ENCODE results near the gene STK17B. TPM values are rescaled to one million over a fixed set of nuclear protein-coding genes. Genes with fewer than 3 reads are reported as not detected.
A peak's percentile ranks its signal among the peaks of the same experiment; 100 is the strongest.
"Not testable (repeated sequence)": the region's sequence is repeated elsewhere in the genome, so short reads cannot be mapped to it uniquely, and the experiment has no call there.

The STK17B gene
- total and polyA plus RNA-seq, 3 experiments from 2014 or later: 54.6 to 130 (median 121) TPM

DNA sequence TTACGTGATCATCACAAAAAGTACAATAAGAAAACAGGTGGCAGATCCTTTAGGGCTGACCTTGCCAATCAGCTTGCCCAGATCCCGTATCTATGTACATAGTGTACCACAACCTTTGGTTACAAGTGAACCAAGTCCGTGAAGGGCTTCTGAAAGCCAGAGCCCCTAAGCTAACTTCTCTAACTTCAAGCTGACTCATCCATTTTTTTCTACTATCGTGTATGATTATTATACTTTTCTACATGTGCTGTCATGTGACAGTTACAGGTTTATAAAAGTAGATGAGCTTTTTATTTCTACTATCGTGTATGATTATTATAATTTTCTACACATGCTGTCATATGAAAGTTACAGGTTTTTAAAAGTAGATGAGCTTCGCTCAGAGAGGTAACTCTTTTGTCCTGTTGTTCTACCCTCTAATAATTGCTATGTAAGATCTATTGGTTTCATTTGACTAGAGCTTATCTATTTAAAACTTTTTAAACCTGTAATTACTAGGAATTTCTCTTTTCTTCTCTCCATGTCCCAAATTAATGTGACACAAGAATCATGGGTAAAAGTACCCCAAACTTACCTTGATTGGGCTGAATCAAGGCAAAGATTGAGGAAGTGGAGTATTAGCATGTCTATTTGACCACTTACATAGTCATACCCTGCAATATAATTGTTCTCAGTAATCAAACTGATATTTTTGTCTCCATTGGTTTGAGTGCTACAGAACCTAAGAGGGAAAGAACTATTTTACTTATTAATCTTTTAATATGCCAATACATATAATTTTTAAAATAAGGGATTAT lies 73.3 kb downstream of the STK17B start:
- H3K9me3 ChIP-seq (ENCODE audit: low read length): no peaks in the 10 kb centered on the region
- Mint-ChIP-seq H3K27me3 (no peaks in the 10 kb centered on the region), H3K4me1 (peaks cover 8 to 26% (median 12%) of the 10 kb centered on the region in 3 donors), H3K27ac (no peak overlapping the region), H3K36me3 (peaks cover 2 to 18% (median 2%) of the 10 kb centered on the region in 3 donors), H3K9me3 (peaks cover 0 to 19% (median 16%) of the 10 kb centered on the region in 5 donors), H3K4me3 (no peak overlapping the region)
- H3K27me3 ChIP-seq (ENCODE audit: insufficient read depth, low read length, poor library complexity, severe bottlenecking): no peaks in the 10 kb centered on the region
- no peak overlapping the region for H3K27ac ChIP-seq (ENCODE audit: low read depth, low read length)
- CTCF ChIA-PET: interaction anchor here (1.6 kb wide), 2 partner anchors 66 to 252 kb away, joined by 3 to 5 read pairs; no protein-coding TSS in a partner anchor
- peaks cover 5% of the 10 kb centered on the region for H3K4me1 ChIP-seq (ENCODE audit: insufficient read depth, low read length)
- POLR2A ChIA-PET: no interaction called here
- DNase-seq: no peak
- H3K4me3 ChIP-seq (ENCODE audit: low read length): no peak overlapping the region
- no peaks in the 10 kb centered on the region for H3K36me3 ChIP-seq (ENCODE audit: insufficient read depth, low read length)

DNA sequence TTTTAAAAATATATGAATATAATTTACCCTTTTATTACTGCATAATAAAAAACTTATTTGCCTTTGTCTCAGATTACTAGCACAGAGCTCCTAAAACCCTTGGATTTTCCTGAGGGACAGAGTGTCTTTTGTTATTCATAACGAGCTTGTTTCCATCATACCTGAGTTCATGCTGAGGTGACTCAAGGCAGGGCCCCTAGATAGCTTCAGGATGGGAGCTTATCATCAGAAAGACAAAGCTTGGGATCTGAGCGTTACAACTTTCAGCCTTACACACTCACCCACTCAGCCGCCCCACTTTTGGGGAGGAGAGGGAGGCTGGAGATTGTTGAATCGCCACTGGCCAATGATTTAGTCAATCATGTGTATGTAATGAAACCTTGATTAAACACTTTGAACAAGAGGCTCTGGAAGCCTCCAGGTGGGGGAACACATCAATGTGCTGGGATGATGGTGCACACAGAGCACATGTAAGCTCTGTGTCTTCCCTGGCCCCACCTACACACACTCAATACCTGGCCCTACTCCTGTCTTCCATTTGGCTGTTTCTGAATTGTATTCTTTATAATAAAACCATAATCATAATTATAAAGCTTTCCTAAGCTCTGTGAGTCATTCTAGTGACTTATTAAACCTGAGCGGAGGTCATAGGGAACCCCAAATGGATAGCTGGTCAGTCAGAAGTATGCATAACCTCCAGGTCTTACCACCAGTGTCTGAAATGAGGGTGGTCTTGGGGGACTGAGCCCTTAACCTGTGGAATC lies 74.2 kb downstream of the STK17B start:
- Histone ChIP-seq H3K4me3 (ENCODE audit: low read length) (no peak overlapping the region), H3K36me3 (ENCODE audit: insufficient read depth, low read length) (no peaks in the 10 kb centered on the region), H3K27ac (ENCODE audit: low read depth, low read length) (no peak overlapping the region), H3K27me3 (ENCODE audit: insufficient read depth, low read length, poor library complexity, severe bottlenecking) (no peaks in the 10 kb centered on the region), H3K9me3 (ENCODE audit: low read length) (no peaks in the 10 kb centered on the region), H3K4me1 (ENCODE audit: insufficient read depth, low read length) (peaks cover 5% of the 10 kb centered on the region)
- Mint-ChIP-seq H3K4me1 (peaks cover 8 to 20% (median 12%) of the 10 kb centered on the region in 3 donors), H3K27ac (no peak overlapping the region), H3K27me3 (peaks cover 0 to 1% of the 10 kb centered on the region in 2 donors), H3K9me3 (peaks cover 0 to 22% (median 16%) of the 10 kb centered on the region in 5 donors), H3K4me3 (no peak overlapping the region), H3K36me3 (peaks cover 2 to 18% (median 3%) of the 10 kb centered on the region in 3 donors)
- no peak for DNase-seq
- ChIA-PET CTCF (interaction anchor here (1.6 kb wide), 2 partner anchors 67 to 253 kb away, joined by 3 to 5 read pairs; no protein-coding TSS in a partner anchor), POLR2A (no interaction called here)

DNA sequence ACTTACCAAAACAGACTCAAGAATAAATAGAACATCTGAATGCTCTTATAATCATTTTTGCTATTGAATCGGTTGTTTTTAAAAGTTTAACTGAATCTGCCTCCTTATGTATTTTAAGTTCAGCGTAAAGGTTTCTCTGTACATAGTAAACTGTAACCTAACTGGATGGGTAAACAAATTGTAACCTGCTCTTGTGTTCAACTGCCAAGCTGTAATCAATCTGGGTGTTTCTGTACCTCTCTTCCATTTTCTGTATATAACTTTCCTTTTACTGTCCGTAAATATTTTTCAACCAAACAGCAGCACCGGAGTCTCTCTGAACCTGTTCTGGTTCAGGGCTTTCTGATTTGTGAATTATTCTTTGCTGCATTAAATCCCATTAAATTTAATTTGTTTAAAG lies 75.1 kb downstream of the STK17B start:
- no peak for DNase-seq
- Histone ChIP-seq H3K4me1 (ENCODE audit: insufficient read depth, low read length) (peaks cover 5% of the 10 kb centered on the region), H3K36me3 (ENCODE audit: insufficient read depth, low read length) (no peaks in the 10 kb centered on the region), H3K4me3 (ENCODE audit: low read length) (no peak overlapping the region), H3K27ac (ENCODE audit: low read depth, low read length) (no peak overlapping the region), H3K9me3 (ENCODE audit: low read length) (no peaks in the 10 kb centered on the region), H3K27me3 (ENCODE audit: insufficient read depth, low read length, poor library complexity, severe bottlenecking) (no peaks in the 10 kb centered on the region)
- Mint-ChIP-seq H3K4me3 (no peak overlapping the region), H3K27me3 (peaks cover 0 to 1% of the 10 kb centered on the region in 2 donors), H3K36me3 (peaks cover 2 to 18% (median 3%) of the 10 kb centered on the region in 3 donors), H3K4me1 (peaks cover 3 to 13% (median 5%) of the 10 kb centered on the region in 3 donors), H3K9me3 (peaks cover 0 to 23% (median 16%) of the 10 kb centered on the region in 5 donors), H3K27ac (no peak overlapping the region)
- POLR2A ChIA-PET: no interaction called here
- CTCF ChIA-PET: interaction anchor here (1.0 to 1.6 kb wide), 2 partner anchors 28 to 68 kb away, joined by 3 read pairs; partner anchors contain the start of gene DNAH7

DNA sequence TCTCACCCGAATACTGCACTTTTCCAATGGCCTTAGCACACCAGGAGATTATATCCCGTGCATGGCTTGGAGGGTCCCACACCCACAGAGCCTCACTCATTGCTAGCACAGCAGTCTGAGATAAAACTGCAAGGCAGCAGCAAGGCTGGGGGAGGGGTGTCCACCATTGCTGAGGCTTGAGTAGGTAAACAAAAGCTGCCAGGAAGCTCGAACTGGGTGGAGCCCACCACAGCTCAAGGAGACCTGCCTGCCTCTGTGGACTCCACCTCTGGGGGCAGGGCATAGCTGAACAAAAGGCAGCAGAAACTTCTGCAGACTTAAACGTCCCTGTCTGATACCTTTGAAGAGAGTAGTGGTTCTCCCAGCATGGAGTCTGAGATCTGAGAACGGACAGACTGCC lies 81.9 kb downstream of the STK17B start:
- H3K4me1 Mint-ChIP-seq: peaks cover 19 to 40% (median 33%) of the 10 kb centered on the region in 3 donors
- H3K27me3 ChIP-seq (ENCODE audit: insufficient read depth, low read length, poor library complexity, severe bottlenecking); H3K27me3 Mint-ChIP-seq; H3K36me3 ChIP-seq (ENCODE audit: insufficient read depth, low read length); H3K4me1 ChIP-seq (ENCODE audit: insufficient read depth, low read length); H3K27ac Mint-ChIP-seq; H3K9me3 ChIP-seq (ENCODE audit: low read length); H3K27ac ChIP-seq (ENCODE audit: low read depth, low read length); H3K4me3 ChIP-seq (ENCODE audit: low read length): not testable (repeated sequence)
- H3K9me3 Mint-ChIP-seq: peaks cover 5 to 37% (median 24%) of the 10 kb centered on the region in 5 donors
- CTCF ChIA-PET: interaction anchor here (0.9 to 1.7 kb wide), 2 partner anchors 12 to 131 kb away, joined by 3 to 7 read pairs; no protein-coding TSS in a partner anchor
- H3K4me3 Mint-ChIP-seq: peak overlapping the region in 1 of 7 donors; percentile 23
- POLR2A ChIA-PET: interaction anchor here (0.7 kb wide), 1 partner anchor 21 kb away, joined by 3 read pairs; no protein-coding TSS in a partner anchor
- peaks cover 3 to 32% (median 4%) of the 10 kb centered on the region in 3 donors for H3K36me3 Mint-ChIP-seq
- peak in 1 of 5 donors; percentile 49 for DNase-seq

DNA sequence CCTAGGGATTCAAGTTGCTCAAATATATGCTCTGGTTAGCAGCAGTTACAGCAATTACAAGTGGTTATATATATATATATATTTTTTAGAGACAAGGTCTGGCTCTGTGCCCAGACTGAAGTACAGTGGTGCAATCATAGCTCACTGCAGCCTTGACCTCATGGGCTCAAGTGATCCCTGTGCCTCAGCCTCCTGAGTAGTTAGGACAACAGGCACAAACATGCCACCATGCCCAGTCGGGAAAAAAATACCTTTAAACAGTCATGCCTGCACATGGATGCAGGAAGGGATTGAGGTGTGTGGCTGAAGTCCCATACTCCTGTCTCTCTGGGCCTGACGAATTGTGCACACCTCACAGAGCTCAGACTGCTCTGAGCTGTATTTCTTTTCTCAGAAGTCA lies 83.2 kb downstream of the STK17B start:
- Histone ChIP-seq H3K27me3 (ENCODE audit: insufficient read depth, low read length, poor library complexity, severe bottlenecking) (no peaks in the 10 kb centered on the region), H3K36me3 (ENCODE audit: insufficient read depth, low read length) (no peaks in the 10 kb centered on the region), H3K9me3 (ENCODE audit: low read length) (no peaks in the 10 kb centered on the region), H3K4me3 (ENCODE audit: low read length) (no peak overlapping the region), H3K4me1 (ENCODE audit: insufficient read depth, low read length) (peaks cover 5% of the 10 kb centered on the region), H3K27ac (ENCODE audit: low read depth, low read length) (no peak overlapping the region)
- H3K27ac Mint-ChIP-seq: no peak overlapping the region
- DNase-seq: no peak
- peaks cover 8 to 28% (median 15%) of the 10 kb centered on the region in 5 donors for H3K9me3 Mint-ChIP-seq
- POLR2A ChIA-PET: no interaction called here
- H3K27me3 Mint-ChIP-seq: peaks cover 0 to 1% of the 10 kb centered on the region in 2 donors
- H3K36me3 Mint-ChIP-seq: peaks cover 2 to 27% (median 2%) of the 10 kb centered on the region in 3 donors
- H3K4me3 Mint-ChIP-seq: no peak overlapping the region
- CTCF ChIA-PET: interaction anchor here (0.8 kb wide), 1 partner anchor 118 kb away, joined by 3 read pairs; no protein-coding TSS in a partner anchor
- H3K4me1 Mint-ChIP-seq: peaks cover 19 to 40% (median 33%) of the 10 kb centered on the region in 3 donors

DNA sequence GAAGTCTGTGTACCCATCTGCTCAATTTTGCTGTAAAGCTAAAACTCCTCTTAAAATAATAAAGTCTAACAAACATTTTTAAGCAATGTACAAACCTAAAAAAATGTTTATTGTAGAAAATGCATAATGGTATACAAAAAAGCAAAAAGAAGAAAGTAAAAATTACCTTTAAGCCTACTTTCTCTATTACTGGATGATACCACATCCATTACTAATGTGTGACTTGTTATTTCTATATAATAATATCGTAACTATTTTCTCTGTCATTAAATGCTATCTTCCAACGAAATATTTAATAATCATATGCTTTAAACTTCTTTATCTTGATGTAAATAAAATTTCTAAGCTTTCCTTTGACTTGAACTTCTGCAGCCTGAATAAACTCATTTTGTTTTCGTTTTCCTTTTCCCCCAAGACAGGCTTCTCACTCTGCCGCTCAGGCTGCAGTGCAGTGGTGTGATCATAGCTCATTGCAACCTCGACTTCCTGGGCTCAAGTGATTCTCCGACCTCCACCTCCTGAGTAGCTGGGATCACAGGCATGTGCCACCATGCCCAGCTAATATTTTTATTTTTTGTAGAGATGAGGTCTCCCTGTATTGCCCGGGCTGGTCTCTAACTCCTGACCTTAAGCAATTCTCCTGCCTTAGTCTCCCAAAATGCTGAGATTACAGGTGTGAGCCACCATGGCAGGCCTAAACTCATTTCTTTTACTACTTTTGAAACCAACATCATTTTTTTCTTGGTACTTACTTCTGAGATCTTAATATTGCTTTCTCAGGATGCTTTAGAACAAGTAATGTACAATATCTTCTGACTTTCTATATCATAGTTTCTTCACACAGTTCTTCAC lies 84.6 kb downstream of the STK17B start:
- peak overlapping the region in 5 of 8 donors; percentile 3 to 71 (median 25) for H3K27ac Mint-ChIP-seq
- Histone ChIP-seq H3K27me3 (ENCODE audit: insufficient read depth, low read length, poor library complexity, severe bottlenecking) (no peaks in the 10 kb centered on the region), H3K4me1 (ENCODE audit: insufficient read depth, low read length) (peaks cover 5% of the 10 kb centered on the region), H3K4me3 (ENCODE audit: low read length) (no peak overlapping the region), H3K36me3 (ENCODE audit: insufficient read depth, low read length) (no peaks in the 10 kb centered on the region), H3K9me3 (ENCODE audit: low read length) (no peaks in the 10 kb centered on the region), H3K27ac (ENCODE audit: low read depth, low read length) (no peak overlapping the region)
- peaks cover 0 to 2% of the 10 kb centered on the region in 2 donors for H3K27me3 Mint-ChIP-seq
- DNase-seq: no peak
- peaks cover 19 to 47% (median 38%) of the 10 kb centered on the region in 3 donors for H3K4me1 Mint-ChIP-seq
- peak overlapping the region in 6 of 7 donors; percentile 44 to 64 (median 52) for H3K4me3 Mint-ChIP-seq
- peaks cover 0 to 36% (median 5%) of the 10 kb centered on the region in 3 donors for H3K36me3 Mint-ChIP-seq
- CTCF ChIA-PET: interaction anchor here (0.9 to 2.3 kb wide), 4 partner anchors 9 to 190 kb away, joined by 4 to 11 read pairs (median 6); partner anchors contain the start of gene DNAH7
- POLR2A ChIA-PET: interaction anchor here (0.6 to 1.0 kb wide), 3 partner anchors 58 to 212 kb away, joined by 3 read pairs; no protein-coding TSS in a partner anchor
- peaks cover 8 to 31% (median 21%) of the 10 kb centered on the region in 5 donors for H3K9me3 Mint-ChIP-seq

DNA sequence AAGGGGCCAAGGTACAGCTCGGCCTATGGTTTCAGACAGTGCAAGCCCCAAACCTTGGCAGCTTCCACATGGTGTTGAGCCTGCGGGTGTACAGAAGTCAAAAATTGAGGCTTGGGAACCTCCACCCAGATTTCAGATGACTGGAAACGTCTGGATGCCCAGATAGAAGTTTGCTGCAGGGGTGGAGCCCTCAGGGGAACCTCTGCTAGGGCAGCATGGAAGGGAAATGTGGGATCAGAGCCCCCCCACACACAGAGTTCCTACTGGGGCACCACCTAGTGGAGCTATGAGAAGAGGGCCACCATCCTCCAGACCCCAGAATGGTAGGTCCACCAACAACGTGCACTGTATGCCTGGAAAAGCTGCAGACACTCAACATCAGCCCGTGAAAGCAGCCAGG lies 87.8 kb downstream of the STK17B start:
- no peak for DNase-seq
- Histone ChIP-seq H3K4me3 (ENCODE audit: low read length) (no peak overlapping the region), H3K9me3 (ENCODE audit: low read length) (no peaks in the 10 kb centered on the region), H3K27ac (ENCODE audit: low read depth, low read length) (no peak overlapping the region), H3K36me3 (ENCODE audit: insufficient read depth, low read length) (no peaks in the 10 kb centered on the region), H3K27me3 (ENCODE audit: insufficient read depth, low read length, poor library complexity, severe bottlenecking) (no peaks in the 10 kb centered on the region), H3K4me1 (ENCODE audit: insufficient read depth, low read length) (peaks cover 8% of the 10 kb centered on the region)
- H3K9me3 Mint-ChIP-seq: peaks cover 4 to 17% (median 14%) of the 10 kb centered on the region in 5 donors
- ChIA-PET POLR2A (no interaction called here), CTCF (interaction anchor here (8.4 kb wide), 1 partner anchor 15 kb away, joined by 70 read pairs; the partner anchor contains the start of gene DNAH7)
- H3K27me3 Mint-ChIP-seq: peaks cover 0 to 2% of the 10 kb centered on the region in 2 donors
- peaks cover 13 to 64% (median 36%) of the 10 kb centered on the region in 3 donors for H3K4me1 Mint-ChIP-seq
- no peak overlapping the region for H3K4me3 Mint-ChIP-seq
- H3K36me3 Mint-ChIP-seq: peaks cover 0 to 20% (median 4%) of the 10 kb centered on the region in 3 donors
- no peak overlapping the region for H3K27ac Mint-ChIP-seq

All from CD8-positive, alpha-beta memory T cell (primary cell).